NCI-H2107 treated with DMSO at 0.1 percent for 48 hours (cell line): Measurements from ENCODE around the gene LUZP2.
"Not testable (repeated sequence)": the region's sequence is repeated elsewhere in the genome, so short reads cannot be mapped to it uniquely, and the experiment has no call there.

Experiments used
- DNase-seq: peaks from one replicate; lab custom pipeline; 2025; ENCODE audit not compliant: unreplicated experiment; lab: John Stamatoyannopoulos, UW

LUZP2 gene

DNA sequence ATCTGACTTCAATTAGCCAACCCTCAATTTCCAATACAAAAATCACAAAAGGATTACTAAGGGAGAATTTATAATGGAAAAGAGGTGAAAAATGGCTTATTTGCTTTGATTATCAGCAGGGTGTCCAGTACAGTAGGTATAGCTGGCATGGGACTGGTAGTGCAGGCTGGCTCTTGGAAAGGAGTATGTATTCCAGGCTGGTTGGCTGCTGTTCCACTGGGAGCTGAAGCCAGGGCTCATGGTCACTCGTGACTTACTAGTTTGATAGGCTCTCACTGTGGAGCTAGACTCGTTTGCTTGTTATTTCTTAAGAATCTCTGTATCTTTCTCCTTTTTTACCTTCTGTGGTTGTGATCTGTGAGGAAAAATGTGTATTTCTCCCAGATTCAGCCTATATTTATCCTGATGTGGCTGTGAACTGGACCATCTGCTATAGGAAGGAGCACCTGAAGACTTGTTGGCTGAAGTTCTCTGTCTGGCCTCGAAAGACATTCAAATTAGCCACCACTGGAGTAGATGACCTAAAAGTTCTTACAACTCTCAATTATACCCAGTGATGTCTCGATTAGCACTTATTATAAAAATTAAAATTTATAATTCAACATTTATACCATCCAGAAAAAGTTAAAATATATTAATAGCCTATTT is 395.1 kb downstream of the LUZP2 start:
- DNase-seq = not testable (repeated sequence)

DNA sequence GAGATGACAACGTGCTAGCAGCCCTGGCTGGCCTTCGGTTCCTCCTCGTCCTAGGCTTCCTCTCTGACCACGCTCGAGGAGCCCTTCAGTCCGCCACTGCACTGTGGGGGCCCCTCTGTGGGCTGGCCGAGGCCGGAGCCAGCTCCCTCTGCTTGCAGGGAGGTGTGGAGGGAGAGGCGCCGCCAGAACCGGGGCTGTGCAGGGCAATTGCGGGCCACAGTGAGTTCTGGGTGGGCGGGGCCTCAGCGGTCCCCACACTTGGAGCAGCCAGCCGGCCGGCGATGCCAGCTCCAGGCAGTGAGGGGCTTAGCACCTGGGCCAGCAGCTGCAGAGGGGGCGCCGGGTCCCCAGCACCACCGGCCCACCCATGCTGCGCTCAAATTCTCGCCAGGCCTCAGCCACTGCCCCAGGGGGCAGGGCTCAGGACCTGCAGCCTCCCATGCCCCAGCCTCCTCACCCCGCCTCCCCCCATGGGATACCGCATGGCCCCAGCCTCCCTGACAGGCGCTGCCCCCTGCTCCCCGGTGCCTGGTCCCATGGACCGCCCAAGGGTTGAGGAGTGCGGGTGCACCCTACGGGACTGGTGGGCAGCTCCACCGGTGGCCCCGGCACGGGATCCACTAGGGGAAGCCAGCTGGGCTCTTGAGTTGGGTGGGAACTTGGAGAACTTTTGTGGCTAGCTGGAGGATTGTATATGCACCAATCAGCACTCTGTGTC is 399.4 kb downstream of the LUZP2 start:
- DNase-seq = no peak

DNA sequence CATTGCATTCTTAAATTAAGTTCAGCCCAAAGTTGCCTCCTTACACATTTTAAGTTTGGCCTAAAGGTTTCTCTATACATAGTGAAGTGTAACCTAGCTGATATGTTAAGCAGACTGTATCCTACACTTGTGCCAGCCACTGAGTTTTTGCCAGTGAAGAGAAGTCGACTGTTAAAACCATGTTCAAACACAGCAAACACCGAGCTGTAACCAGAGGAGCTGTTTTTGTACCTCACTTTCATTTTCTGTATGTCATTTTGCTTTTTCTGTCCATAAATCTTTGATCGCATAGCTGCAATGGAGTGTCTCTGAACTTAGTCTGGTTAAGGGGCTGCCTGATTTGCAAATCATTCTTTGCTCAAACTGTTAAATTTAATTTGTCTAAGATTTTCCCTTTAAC is 403.7 kb downstream of the LUZP2 start:
- DNase-seq = no peak

DNA sequence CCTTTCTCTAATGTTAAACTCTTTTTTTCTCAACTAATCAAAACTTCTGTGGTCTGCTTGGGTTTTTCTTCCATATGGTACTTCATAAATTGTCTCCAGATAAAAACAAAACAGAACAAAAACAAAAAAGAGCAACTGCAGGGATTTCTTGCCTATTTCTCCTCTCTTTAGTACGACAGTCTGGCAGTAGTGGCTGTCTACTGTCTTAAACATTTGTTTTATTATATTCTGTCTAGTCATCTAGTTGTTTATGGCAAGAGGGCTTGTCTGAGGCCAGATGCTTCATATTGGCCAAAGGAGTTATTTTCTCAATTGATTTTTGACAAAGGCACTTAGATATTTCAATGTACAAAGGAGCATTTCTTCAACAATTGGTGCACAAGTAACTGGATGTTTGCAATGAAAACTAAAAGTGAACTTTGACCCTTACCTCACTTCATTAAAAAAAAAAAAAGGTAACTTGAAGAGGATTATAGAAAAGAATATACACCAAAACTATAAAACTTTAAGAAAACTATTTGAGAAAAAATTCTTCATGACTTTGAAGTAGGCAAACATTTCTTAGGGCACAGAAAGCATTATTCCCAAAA is 404.2 kb downstream of the LUZP2 start:
- DNase-seq = no peak

DNA sequence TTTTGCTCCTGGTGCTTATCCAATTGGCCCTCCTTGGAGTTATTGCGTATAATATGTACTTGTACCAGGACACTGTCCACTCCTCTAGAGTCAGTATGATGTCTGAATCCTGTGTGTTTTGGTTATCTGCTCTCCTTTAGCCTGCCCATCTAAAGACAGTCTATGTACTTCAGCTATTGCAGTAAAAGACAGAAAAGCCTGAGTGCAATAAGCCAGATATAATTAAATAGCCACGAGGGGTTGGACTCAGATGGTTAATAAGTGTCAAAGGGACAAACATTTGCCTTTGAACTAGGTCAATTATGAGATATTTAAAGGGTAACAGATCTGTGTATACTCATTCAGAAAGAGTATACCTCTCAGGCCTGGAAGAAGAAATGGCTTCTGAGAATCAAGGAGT is 406.7 kb downstream of the LUZP2 start:
- no peak for DNase-seq

DNA sequence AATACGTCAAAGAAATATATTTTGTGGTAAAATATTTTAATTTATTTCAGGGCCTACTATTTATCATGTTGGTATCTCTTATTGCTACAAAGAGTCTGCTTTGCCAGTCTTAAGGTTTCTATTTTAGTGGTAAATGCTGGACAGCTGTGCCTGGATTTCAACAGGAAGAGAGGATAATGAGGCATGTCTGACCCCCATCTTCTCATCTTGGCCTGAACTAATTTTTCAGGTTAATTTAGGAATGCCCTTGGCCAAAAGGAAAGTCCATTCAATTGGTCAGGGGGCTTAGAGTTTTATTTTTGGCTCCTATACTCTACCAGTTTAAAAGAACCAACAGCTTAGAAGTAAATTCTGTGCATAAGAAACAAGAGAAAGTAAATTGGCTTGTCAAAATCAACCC is 428.2 kb downstream of the LUZP2 start:
- no peak for DNase-seq

DNA sequence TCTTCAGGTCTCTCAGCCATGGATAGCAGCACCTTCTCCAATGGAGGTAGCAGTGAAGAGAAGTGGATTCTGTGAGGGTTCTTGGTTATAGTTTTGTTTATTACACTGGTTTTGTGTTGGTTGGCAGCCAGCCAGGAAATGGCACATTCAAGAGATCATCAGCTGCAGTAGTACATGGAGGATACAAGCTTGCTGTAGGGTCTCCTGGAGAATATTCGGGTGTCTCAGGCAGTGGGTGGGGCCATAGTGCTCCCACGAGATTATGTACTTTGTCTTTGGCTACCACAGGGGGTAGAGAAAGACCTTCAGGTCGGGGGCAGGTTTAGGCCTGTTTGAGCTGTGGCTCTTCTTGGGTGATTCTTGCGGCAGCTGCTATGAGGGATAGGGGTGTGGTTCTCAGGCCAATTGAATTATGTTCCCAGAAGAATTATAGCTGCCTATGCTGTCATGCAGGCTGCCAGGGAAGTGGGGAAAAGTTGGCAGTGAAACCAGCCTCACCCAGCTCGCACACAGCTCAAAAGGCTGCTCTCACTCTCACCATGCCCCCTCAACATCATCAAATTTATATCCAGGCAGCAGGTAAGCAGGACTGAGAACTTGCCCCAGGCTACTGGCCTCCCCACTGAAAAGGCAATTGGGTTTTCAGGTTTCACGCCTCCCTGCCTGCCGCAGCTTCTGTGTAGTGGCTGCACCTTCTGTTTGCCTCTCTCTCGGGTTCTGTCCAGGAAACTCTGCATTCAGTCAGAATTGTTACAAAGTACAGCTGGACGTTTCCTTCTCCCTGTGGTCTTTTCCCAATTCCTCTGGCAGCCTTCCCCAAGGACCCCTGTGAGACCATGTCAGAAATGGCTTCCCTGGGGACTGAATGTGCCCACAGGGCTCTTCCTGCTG is 435.5 kb downstream of the LUZP2 start:
- DNase-seq = no peak

DNA sequence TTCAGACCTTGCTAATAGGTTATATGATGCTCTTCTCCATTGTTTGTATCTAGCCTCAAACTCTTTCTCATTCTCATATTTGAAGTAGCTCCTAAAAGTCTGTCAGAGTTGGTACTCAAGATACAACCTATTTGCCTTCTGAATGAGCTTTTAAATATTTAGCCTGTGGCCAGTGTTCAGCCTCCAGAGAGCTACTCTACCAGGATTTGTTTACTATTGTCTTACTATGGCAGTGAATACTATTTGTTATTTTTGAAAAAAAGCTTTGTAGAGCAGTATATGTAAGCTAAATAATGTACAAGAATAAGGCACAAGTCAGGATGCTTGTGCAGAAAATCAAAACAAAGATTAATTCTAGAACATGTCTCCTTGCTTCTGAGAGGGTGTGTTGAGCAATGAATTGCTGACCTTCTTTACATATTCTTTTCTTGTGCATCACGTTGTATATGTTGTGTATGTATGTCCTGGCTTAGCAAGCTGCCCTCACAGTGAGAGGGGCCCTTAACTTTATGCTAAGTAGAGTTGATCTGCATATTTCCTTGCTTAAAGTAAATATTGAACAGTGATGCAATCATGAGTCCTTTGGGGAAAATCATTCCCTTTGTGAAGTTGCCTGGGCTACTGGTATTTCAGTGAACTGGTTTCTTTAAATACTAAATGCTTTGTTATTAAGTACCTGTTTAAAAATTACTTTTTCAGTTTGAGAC is 438.0 kb downstream of the LUZP2 start:
- DNase-seq = no peak

DNA sequence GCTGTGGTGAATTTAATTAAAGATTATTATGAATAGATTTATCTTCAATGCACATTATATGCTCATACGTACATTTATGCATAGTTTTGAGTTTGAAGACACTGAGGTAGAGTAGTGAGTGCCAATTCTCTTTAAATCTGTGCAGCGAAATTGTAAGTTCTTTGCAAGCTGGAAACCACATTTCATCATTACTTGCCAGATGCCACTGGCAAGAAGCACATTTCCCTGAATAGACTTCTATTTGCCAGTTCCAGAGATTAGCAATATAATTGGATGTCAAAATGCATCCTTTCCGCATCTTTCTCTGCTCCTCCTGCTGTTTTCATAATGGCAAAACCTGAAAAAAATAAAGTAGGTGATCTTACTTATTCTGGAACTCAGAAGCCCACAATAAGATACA is 448.0 kb downstream of the LUZP2 start:
- no peak for DNase-seq

DNA sequence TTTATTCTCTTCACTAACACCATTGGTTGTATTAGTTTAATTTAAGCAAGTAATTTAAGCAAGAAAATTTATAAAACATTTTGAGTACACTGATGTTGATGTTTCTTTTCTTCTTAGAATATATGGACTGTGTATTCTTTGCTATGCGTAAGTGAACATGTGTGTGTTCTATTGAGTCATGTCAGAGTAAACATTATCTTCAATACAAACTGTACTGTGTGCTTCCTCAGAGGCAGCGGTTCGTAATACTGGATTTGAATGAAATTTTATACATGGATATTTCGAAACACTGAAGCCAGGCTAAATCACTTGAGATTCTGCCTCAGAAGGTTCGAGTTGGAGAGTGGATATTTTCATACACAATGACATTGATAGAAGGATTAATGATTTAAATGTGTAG is 452.6 kb downstream of the LUZP2 start:
- DNase-seq = no peak

DNA sequence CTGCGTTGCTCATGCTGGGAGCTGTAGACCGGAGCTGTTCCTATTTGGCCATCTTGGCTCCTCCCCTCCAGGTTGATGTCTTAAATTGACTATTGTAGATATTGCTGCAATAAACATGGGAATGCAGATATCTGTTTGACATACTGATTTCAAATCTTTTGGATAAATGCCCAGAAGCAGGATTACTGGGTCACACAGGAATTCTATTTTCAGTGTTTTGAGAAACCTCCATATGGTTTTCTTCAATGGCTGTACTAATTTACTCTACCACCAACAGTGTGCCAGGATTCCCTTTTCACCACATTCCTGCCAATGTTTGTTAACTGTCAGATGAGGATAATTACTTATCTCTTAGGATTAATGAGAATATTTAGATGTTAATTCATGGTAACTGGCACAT is 467.0 kb downstream of the LUZP2 start:
- no peak for DNase-seq

DNA sequence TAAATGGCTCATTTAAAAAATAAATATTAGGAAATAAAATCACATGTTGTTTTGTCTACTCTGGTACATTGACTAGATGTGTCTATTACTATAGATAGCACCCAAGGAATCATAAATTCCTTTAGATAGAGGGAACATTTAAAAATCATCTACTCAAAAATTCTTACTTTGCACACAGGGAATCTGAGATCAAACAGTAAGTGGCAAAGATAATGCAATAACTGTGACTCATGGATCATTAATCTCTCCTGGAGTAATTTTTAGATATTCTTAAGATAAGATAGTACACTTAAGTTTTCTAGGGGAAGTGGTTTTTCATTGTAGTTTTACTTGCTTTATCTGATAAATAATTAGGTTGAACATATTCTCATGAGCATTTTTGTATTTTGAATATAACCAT is 468.9 kb downstream of the LUZP2 start:
- DNase-seq = no peak

DNA sequence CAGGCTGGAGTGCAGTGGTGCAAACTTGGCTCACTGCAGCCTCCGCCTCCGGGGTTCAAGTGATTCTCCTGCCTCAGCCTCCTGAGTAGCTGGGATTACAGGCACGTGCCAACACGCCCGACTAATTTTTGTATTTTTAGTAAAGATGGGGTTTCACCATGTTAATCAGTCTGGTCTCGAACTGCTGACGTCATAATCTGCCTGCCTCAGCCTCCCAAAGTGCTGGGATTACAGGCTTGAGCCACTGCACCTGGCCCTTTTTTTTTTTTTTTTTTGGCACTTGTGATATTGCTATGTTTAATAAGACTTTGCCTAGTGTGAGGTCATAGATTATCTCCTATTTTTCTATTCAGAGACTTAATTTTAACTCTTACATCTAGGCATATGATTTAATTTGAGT is 497.1 kb downstream of the LUZP2 start:
- not testable (repeated sequence) for DNase-seq

DNA sequence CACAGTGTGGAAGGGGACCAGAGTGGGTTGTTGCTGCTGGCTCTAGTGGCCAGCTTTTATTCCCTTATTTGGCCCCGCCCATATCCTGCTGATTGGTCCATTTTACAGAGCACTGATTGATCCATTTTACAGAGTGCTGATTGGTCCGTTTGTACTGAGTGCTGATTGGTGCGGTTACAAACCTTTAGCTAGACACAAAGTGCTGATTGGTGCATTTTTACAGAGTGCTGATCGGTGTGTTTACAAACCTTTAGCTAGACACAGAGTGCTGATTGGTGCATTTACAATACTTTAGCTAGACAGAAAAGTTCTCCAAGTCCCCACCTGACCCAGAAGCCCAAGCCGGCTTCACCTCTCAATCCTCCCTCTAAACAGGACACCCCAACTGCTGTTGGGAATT is 503.1 kb downstream of the LUZP2 start:
- not testable (repeated sequence) for DNase-seq

DNA sequence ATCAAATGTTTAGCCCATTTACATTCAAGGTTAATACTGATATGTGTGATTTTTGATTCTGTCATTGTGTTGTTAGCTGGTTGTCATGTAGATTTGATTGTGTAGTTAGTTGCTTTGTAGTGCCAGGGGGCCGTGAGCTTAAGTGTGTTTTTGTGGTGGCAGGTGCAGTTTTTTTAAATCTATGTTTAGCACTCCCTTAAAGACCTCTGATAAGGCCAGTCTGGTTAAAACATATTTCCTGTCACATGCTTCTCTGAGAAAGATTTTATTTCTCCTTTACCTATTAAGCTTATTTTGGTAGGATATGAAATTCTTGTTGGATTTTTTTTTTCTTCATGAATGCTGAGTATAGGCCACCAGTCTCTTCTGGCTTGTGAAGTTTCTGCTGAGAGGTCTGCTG is 540.6 kb downstream of the LUZP2 start:
- no peak for DNase-seq

DNA sequence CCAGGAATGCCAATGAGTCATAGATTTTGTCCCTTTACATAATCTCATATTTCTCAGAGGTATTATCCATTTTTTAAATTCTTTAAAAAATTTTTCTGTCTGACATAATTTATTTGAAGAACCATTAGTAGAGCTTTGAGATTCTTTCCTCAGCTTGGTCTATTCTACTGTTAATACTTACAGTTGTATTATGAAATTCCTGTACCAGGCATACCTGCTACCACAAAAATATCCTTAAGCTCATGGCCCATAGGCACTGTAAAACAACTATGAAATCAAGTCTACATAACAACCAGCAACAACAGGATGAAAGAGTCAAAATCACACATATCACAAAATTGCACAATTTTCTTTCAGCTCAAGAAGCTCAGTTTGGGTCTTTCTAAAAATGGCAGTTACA is 541.3 kb downstream of the LUZP2 start:
- DNase-seq = no peak

DNA sequence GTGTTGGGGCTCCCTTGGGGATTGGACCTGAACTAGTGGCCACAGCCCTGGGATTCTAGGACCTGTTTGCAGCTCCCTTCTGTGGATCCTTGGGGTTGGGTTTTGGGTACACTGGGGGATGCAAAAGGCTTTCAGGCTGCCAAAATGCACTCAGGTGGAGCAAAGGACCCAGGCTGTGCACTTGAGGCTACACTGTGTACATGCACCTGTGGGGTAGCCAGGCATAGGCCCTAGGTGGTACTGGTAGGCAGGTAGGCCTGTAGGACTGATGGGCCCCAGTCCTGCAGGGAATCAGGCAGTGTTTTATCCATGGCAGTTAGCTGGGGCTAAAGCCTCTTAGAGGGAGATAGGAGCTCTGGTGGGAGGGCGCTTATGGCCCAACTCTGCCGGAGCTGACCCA is 542.3 kb downstream of the LUZP2 start:
- DNase-seq = no peak

DNA sequence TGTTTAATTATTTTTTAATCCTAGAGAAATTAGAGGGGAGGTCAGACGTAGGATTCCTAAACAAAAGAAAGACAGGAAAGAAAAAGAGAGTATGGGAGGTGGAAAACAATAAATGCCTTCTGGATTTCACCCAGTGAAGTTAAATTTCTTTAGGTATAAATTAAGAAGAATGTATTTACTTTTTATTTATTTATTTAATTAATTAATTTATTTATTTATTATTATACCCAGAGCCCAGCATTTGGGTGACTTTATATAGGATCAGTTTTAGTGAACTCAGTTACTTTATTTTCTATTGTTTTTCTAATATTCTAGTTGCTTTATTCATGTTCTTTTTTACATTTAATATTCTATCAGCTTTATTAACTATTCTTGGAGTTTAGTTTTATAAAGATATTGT is 551.8 kb downstream of the LUZP2 start:
- no peak for DNase-seq

DNA sequence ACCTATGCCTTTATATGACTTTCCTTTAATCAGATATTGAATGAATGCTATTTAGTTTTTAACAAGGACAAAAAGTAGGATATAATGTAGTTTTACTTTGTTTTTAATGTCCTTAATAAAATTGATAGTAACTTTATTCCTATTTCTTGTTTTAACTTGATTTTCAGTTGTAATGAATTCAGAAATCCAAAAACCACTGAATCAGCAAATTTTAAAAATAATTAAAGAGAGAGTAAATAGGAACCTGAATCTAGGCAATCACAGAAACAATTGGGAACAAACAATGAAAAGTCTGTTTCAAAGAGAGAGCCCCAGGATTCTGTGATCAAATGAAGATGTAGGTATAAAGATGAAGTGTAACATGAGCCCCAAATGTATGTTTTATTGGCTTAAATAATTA is 556.0 kb downstream of the LUZP2 start:
- no peak for DNase-seq

DNA sequence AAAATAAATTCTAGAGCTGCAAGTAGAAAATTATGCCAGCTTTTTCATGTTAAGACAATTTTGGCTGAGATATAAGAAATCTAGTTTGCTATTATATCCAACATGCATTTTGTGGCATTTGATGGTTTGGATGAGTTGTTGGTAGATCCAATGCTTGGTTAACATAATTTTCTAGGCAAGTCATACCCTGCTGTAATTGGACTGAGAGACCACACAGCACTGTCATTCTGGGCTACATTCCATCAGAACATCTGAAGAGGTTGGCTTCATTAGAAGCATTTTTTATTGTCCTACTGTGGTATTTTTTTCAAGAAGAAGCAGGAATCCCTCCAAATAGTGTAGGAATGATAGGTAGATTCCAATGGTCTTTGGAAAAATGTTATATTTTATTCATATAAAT is 561.0 kb downstream of the LUZP2 start:
- no peak for DNase-seq

DNA sequence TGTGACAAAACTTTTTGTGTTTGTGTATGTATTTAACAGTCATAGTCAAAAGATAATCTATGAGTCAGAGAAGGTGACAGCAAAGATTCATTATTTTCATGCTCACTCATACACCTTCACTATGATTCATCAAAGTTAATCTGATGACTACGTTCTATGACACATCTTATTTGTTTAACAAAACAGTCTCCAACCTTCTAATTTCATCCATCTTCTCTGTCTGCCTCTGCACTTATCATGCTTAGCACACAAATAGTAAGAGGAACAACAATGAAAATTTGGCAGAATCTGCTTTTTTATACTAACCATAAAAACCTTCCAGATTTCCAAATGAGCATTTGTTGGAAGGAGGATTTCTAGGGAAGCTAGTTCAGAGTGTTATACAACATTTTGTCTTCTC is 568.9 kb downstream of the LUZP2 start:
- DNase-seq = no peak
